ENCODE data around the gene IFNA16.
"Not testable (repeated sequence)": the region's sequence is repeated elsewhere in the genome, so short reads cannot be mapped to it uniquely, and the experiment has no call there.

- not testable (repeated sequence) for TF ChIP-seq CTCF (IDR thresholded peaks at IDR 0.05 in 2 of 3, conservative IDR thresholded peaks at IDR 0.05 in 1 of 3; ENCODE audit: borderline replicate concordance in 1 of 3, insufficient read depth in 1 of 3, low read depth in 2 of 3, low read length in 2 of 3); YY1 (IDR thresholded peaks at IDR 0.05; ENCODE audit: extremely low read depth, insufficient replicate concordance, low read depth, low read length); EZH2 (IDR thresholded peaks at IDR 0.05); SP1 (IDR thresholded peaks at IDR 0.05; ENCODE audit: low read depth); SIN3A (IDR thresholded peaks at IDR 0.05; ENCODE audit: low read depth); POLR2AphosphoS5 (IDR thresholded peaks at IDR 0.05; ENCODE audit: low read depth, low read length); TCF7L2 (IDR thresholded peaks at IDR 0.05; ENCODE audit: borderline replicate concordance, extremely low read depth, insufficient read depth, insufficient read length); EZH2phosphoT487 (IDR thresholded peaks at IDR 0.05; ENCODE audit: borderline replicate concordance); REST (IDR thresholded peaks at IDR 0.05; ENCODE audit: low read depth); ATF3 (IDR thresholded peaks at IDR 0.05); POLR2A (IDR thresholded peaks at IDR 0.05; ENCODE audit: borderline replicate concordance, extremely low read depth, insufficient read depth, insufficient read length); RAD21 (IDR thresholded peaks at IDR 0.05; ENCODE audit: low read depth); MAX (IDR thresholded peaks at IDR 0.05); ZBTB33 (IDR thresholded peaks at IDR 0.05; ENCODE audit: extremely low read depth, insufficient replicate concordance, low read length)
Observed at GRCh38 chr9:21166560-21166959, 50.6 kb downstream of the IFNA16 start, which contains the start of gene IFNA21.
